ENCODE data around the gene ALDH16A1. TPM values are rescaled to one million over a fixed set of nuclear protein-coding genes. Genes with fewer than 3 reads are reported as not detected.

Gene ALDH16A1
- total RNA-seq, 1 donor from 2014 or later, result 24.4 TPM

GRCh38 chr19:49409441-49410029 lies 43.5 kb upstream of the ALDH16A1 start:
- Mint-ChIP-seq H3K36me3 (no peaks in the 10 kb centered on the region), H3K9me3 (no peaks in the 10 kb centered on the region), H3K27me3 (ENCODE audit: low read depth) (peaks cover 28% of the 10 kb centered on the region), H3K4me1 (peaks cover 23% of the 10 kb centered on the region), H3K4me3 (no peak overlapping the region), H3K27ac (no peak overlapping the region)
- TF ChIP-seq, protein P1, sequence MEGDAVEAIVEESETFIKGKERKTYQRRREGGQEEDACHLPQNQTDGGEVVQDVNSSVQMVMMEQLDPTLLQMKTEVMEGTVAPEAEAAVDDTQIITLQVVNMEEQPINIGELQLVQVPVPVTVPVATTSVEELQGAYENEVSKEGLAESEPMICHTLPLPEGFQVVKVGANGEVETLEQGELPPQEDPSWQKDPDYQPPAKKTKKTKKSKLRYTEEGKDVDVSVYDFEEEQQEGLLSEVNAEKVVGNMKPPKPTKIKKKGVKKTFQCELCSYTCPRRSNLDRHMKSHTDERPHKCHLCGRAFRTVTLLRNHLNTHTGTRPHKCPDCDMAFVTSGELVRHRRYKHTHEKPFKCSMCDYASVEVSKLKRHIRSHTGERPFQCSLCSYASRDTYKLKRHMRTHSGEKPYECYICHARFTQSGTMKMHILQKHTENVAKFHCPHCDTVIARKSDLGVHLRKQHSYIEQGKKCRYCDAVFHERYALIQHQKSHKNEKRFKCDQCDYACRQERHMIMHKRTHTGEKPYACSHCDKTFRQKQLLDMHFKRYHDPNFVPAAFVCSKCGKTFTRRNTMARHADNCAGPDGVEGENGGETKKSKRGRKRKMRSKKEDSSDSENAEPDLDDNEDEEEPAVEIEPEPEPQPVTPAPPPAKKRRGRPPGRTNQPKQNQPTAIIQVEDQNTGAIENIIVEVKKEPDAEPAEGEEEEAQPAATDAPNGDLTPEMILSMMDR (IDR thresholded peaks at IDR 0.05; ENCODE audit: unreplicated experiment), result no peak
- no peak for DNase-seq (ENCODE audit: low spot score in 2 of 2, unreplicated experiment in 2 of 2)

- TF ChIP-seq, protein P1 (IDR thresholded peaks at IDR 0.05; ENCODE audit: unreplicated experiment), result no peak
- Mint-ChIP-seq H3K27ac (no peak overlapping the region), H3K36me3 (no peaks in the 10 kb centered on the region), H3K9me3 (no peaks in the 10 kb centered on the region), H3K4me3 (no peak overlapping the region), H3K27me3 (ENCODE audit: low read depth) (peaks cover 35% of the 10 kb centered on the region), H3K4me1 (peaks cover 33% of the 10 kb centered on the region)
- no peak for DNase-seq (ENCODE audit: low spot score in 2 of 2, unreplicated experiment in 2 of 2)
Measured at GRCh38 chr19:49411681-49412326, 41.2 kb upstream of the ALDH16A1 start.

DNA sequence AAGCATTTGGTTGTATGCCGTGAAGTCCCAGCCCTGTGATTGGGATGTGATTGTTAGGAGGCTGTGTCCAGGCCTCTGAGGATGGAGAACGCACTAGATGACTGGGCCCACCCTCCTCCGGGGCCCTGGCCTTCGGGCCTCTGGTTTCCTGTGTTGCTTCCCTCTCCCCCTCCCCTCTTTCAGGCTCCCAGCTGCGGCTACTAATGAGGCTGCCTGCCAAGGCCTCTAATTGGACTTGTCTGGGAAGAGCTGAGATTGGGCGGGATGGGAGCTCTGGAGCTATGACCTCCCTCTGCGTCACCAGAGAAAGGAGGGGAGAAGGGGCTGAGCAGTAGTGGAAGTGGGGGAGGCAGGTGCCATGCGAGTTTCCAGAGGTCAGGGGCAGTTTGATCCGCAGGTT lies 39.7 kb upstream of the ALDH16A1 start:
- no peak for DNase-seq (ENCODE audit: low spot score in 2 of 2, unreplicated experiment in 2 of 2)
- H3K27me3 Mint-ChIP-seq (ENCODE audit: low read depth), result peaks cover 38% of the 10 kb centered on the region
- H3K4me1 Mint-ChIP-seq, result peaks cover 33% of the 10 kb centered on the region
- peak overlapping the region; percentile 62 for H3K27ac Mint-ChIP-seq
- H3K9me3 Mint-ChIP-seq, result no peaks in the 10 kb centered on the region
- H3K36me3 Mint-ChIP-seq, result no peaks in the 10 kb centered on the region
- no peak overlapping the region for H3K4me3 Mint-ChIP-seq
- TF ChIP-seq, protein P1 (IDR thresholded peaks at IDR 0.05; ENCODE audit: unreplicated experiment), result no peak

DNA sequence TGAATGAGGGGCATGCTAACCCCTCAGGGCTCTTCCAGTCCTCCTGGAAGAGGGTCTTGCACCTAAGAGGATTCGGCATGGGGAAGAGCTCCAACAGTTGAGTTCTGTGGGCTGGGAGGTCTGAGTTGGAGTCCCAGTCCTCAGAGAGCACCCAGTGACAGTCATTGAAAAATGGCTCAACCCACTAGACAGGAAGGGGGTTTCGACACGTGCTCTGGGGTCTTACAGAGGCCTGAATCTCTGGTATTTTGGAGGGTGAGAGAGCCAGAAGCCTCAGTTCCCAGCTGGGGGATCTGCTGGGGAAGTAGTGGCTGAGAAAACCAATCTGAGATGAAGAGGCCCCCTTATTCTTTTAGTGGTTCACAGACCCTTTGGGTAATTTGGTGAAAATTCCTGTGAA lies 38.8 kb upstream of the ALDH16A1 start:
- Mint-ChIP-seq H3K4me3 (no peak overlapping the region), H3K4me1 (peaks cover 33% of the 10 kb centered on the region), H3K36me3 (no peaks in the 10 kb centered on the region), H3K9me3 (no peaks in the 10 kb centered on the region), H3K27ac (no peak overlapping the region), H3K27me3 (ENCODE audit: low read depth) (peaks cover 41% of the 10 kb centered on the region)
- no peak for DNase-seq (ENCODE audit: low spot score in 2 of 2, unreplicated experiment in 2 of 2)
- TF ChIP-seq, protein P1 (IDR thresholded peaks at IDR 0.05; ENCODE audit: unreplicated experiment), result no peak

- no peak overlapping the region for H3K27ac Mint-ChIP-seq
- H3K9me3 Mint-ChIP-seq, result no peaks in the 10 kb centered on the region
- TF ChIP-seq, protein P1 (IDR thresholded peaks at IDR 0.05; ENCODE audit: unreplicated experiment), result no peak
- no peak for DNase-seq (ENCODE audit: low spot score in 2 of 2, unreplicated experiment in 2 of 2)
- peaks cover 48% of the 10 kb centered on the region for H3K27me3 Mint-ChIP-seq (ENCODE audit: low read depth)
- peaks cover 33% of the 10 kb centered on the region for H3K4me1 Mint-ChIP-seq
- no peak overlapping the region for H3K4me3 Mint-ChIP-seq
- no peaks in the 10 kb centered on the region for H3K36me3 Mint-ChIP-seq
Measured at GRCh38 chr19:49415102-49415809, 37.8 kb upstream of the ALDH16A1 start.

Measured in mesothelial cell of epicardium (in vitro differentiated cells).